CD4-positive, alpha-beta T cell treated with Interleukin-12 subunit alpha and Interleukin-12 subunit beta, for 1 hour (primary cell): Measurements from ENCODE around the gene MED16.
"Not testable (repeated sequence)": the region's sequence is repeated elsewhere in the genome, so short reads cannot be mapped to it uniquely, and the experiment has no call there.

Experiments
- DNase-seq: peaks from one replicate; pipeline ENCODE4 v3.0.0-alpha.2; 2020

Gene MED16

GRCh38 chr19:869245-870177 is 23.5 kb downstream of the MED16 start:
- DNase-seq, result no peak

GRCh38 chr19:868458-869244 is 24.3 kb downstream of the MED16 start:
- DNase-seq, result no peak

- no peak for DNase-seq
Measured at GRCh38 chr19:867855-868457, 25.0 kb downstream of the MED16 start.

- no peak for DNase-seq
Measured at GRCh38 chr19:867301-867793, 25.6 kb downstream of the MED16 start.

- DNase-seq, result no peak
Measured at GRCh38 chr19:866769-867300, 26.2 kb downstream of the MED16 start.

- no peak for DNase-seq
Measured at GRCh38 chr19:863315-863620, 29.7 kb downstream of the MED16 start.

GRCh38 chr19:862581-863314 is 30.2 kb downstream of the MED16 start:
- peak; percentile 83 for DNase-seq

GRCh38 chr19:861756-862580 is 31.0 kb downstream of the MED16 start:
- DNase-seq, result peak; percentile 67

- no peak for DNase-seq
Measured at GRCh38 chr19:861141-861755, 31.7 kb downstream of the MED16 start.

GRCh38 chr19:858868-859843 is 33.8 kb downstream of the MED16 start, which contains the start of gene CFD:
TSS of gene CFD (plus strand) at chr19:859664. CDS start at chr19:859690, 26 bp downstream.
- DNase-seq, result no peak

- DNase-seq, result no peak
Measured at GRCh38 chr19:858284-858683, 34.7 kb downstream of the MED16 start.

- DNase-seq, result no peak
Measured at GRCh38 chr19:855566-856120, 37.3 kb downstream of the MED16 start.

GRCh38 chr19:855142-855541 is 37.8 kb downstream of the MED16 start:
- DNase-seq, result no peak

- DNase-seq, result no peak
Measured at GRCh38 chr19:854549-854948, 38.4 kb downstream of the MED16 start.

GRCh38 chr19:853614-854220 is 39.3 kb downstream of the MED16 start:
- DNase-seq, result not testable (repeated sequence)

GRCh38 chr19:853014-853585 is 39.9 kb downstream of the MED16 start:
- DNase-seq, result no peak

- no peak for DNase-seq
Measured at GRCh38 chr19:852136-853013, 40.6 kb downstream of the MED16 start, which contains the start of gene ELANE. TSS of gene ELANE (plus strand) at chr19:852303. CDS start at chr19:852329, 26 bp downstream.
